SK-N-MC (cell line): ENCODE measurements around the gene ARHGEF6.

ENCODE experiments used
- DNase-seq: peaks from one replicate; pipeline ENCODE4 v3.0.0-alpha.2; 2011; ENCODE audit warnings: low read depth, low spot score
- H3K27ac ChIP-seq: fragments of 200-600 bp; sonication (generic); 2 replicates; pipeline ENCODE4 v1.5.1; 2016; ENCODE audit warnings: mixed run types
- H3K36me3 ChIP-seq: fragments of 200-600 bp; sonication (generic); 2 replicates; pipeline ENCODE4 v1.6.1; 2017; ENCODE audit warnings: antibody characterized with exemption, low read length, mixed read lengths; ENCODE audit not compliant: insufficient read depth
- H3K4me3 ChIP-seq: fragments of 200-600 bp; sonication (generic); 2 replicates; pipeline ENCODE4 v1.5.1; 2016
- H3K9ac ChIP-seq: fragments of 200-600 bp; sonication (generic); 2 replicates; pipeline ENCODE4 v1.8.0; 2017; ENCODE audit warnings: mixed run types, mixed read lengths; ENCODE audit not compliant: insufficient read length
- H3K9me3 ChIP-seq: fragments of 200-600 bp; sonication (generic); 2 replicates; pipeline ENCODE4 v1.6.1; 2017; ENCODE audit warnings: low read depth, mild to moderate bottlenecking, antibody characterized with exemption, low read length, moderate library complexity, mixed read lengths
- EZH2 ChIP-seq: fragments of 200-600 bp; sonication (generic); IDR thresholded peaks from one replicate; pipeline ENCODE4 v1.6.1; 2017; ENCODE audit warnings: antibody characterized with exemption
- FOXP2 ChIP-seq: optimal IDR thresholded peaks from 2 replicates; pipeline ENCODE3; 2011; ENCODE audit warnings: mild to moderate bottlenecking, moderate library complexity; ENCODE audit not compliant: insufficient read depth; ENCODE audit errors: extremely low read length, control extremely low read depth
- POLR2AphosphoS5 ChIP-seq: IDR thresholded peaks from 2 replicates; pipeline ENCODE4 v1.6.1; 2012; ENCODE audit warnings: mild to moderate bottlenecking, low read depth, low read length, borderline replicate concordance

The ARHGEF6 gene

GRCh38 chrX:136725441-136726104, 55.2 kb downstream of the ARHGEF6 start:
- no peak for DNase-seq
- Histone ChIP-seq H3K9me3 (no peaks in the 10 kb centered on the region), H3K9ac (no peak overlapping the region), H3K27ac (no peak overlapping the region), H3K4me3 (no peak overlapping the region), H3K36me3 (no peaks in the 10 kb centered on the region)
- TF ChIP-seq FOXP2 (no peak), EZH2 (no peak), POLR2AphosphoS5 (no peak)

DNA sequence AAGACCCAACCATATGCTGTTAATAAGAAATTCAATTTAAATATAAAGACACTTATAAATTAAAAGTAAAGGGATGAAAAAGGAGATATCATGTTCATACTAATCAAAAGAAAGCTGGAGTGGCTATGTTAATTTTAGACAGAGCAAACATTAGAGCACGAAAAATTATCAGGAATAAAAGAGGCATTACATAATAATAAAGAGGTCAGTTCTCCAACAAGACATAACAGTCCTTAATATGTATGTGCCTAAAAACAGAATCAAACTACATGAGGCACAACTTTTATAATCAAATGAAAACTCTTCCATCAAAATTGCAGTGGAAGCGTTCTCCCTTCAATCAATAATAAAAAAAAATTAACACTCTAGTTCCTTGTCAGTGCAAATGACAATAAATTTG, 62.6 kb downstream of the ARHGEF6 start:
- Histone ChIP-seq H3K27ac (no peak overlapping the region), H3K9me3 (no peaks in the 10 kb centered on the region), H3K4me3 (no peak overlapping the region), H3K36me3 (no peaks in the 10 kb centered on the region), H3K9ac (no peak overlapping the region)
- no peak for TF ChIP-seq POLR2AphosphoS5
- TF ChIP-seq EZH2 = no peak
- no peak for TF ChIP-seq FOXP2
- DNase-seq = no peak

GRCh38 chrX:136714626-136715599, 65.8 kb downstream of the ARHGEF6 start:
- Histone ChIP-seq H3K9ac (no peak overlapping the region), H3K9me3 (no peaks in the 10 kb centered on the region), H3K4me3 (no peak overlapping the region), H3K27ac (peak overlapping the region; percentile 66), H3K36me3 (no peaks in the 10 kb centered on the region)
- TF ChIP-seq EZH2 (no peak), FOXP2 (no peak), POLR2AphosphoS5 (no peak)
- no peak for DNase-seq

- H3K4me3 ChIP-seq = no peak overlapping the region
- DNase-seq = no peak
- H3K27ac ChIP-seq = peak overlapping the region; percentile 60; the same call in 1 of the 2 replicates
- H3K9ac ChIP-seq = no peak overlapping the region
- H3K36me3 ChIP-seq = no peaks in the 10 kb centered on the region
- no peak for TF ChIP-seq FOXP2
- TF ChIP-seq POLR2AphosphoS5 = no peak
- no peak for TF ChIP-seq EZH2
- H3K9me3 ChIP-seq = no peaks in the 10 kb centered on the region
Observed at GRCh38 chrX:136712650-136713310, 68.0 kb downstream of the ARHGEF6 start.

DNA sequence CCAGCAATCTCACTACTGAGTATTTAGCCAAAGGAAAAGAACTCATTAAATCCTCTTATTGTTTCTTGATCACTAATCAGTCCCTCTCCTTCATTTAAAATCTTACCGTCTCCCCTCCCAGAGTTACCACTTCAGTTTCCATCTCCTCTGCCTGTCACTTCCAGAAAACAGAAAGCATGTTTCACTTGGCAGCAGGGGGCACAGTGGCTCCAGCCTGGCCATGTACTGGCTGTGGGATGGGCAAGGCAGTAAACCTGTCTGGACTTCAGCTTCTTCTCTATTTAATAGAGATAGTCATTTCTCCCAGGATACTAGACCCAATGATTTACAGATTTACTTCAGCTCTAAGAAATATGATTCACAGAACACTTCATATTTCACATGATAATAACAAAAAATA, 69.6 kb downstream of the ARHGEF6 start:
- no peak overlapping the region for H3K4me3 ChIP-seq
- TF ChIP-seq POLR2AphosphoS5 = no peak
- no peak for TF ChIP-seq FOXP2
- no peak for TF ChIP-seq EZH2
- no peak overlapping the region for H3K9ac ChIP-seq
- H3K27ac ChIP-seq = no peak overlapping the region
- H3K9me3 ChIP-seq = no peaks in the 10 kb centered on the region
- peaks cover 3% of the 10 kb centered on the region; the same call in 1 of the 2 replicates for H3K36me3 ChIP-seq
- DNase-seq = no peak

DNA sequence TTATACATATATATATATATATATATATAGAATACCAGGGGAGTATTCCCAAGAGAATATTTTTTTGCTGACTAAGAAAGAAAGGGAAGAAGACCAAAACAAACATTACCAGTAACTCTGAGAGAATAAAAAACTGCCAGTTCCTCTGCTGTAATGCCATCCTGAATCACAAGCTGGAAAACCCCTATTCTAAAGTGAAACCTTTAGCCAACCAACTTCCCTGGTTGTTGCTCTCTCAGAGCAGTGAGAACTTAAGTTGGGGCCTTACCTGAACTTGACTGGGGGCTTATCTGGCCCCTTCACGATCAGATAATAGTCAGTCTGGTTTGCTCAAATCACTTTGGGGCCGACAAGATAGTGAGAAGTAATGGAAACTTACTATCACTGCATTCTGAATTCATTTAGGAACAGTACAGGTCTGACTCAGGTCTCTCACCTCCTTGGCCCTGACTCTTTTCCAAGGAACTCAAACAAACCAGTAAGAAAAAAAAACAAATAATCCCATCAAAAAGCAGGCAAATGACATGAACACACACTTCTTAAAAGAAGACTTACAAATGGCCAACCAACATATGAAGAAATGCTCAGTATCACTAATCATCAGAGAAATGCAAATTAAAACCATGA, 70.3 kb downstream of the ARHGEF6 start:
- TF ChIP-seq POLR2AphosphoS5 (no peak), FOXP2 (no peak), EZH2 (no peak)
- H3K36me3 ChIP-seq = peaks cover 3% of the 10 kb centered on the region; the same call in 1 of the 2 replicates
- H3K9me3 ChIP-seq = no peaks in the 10 kb centered on the region
- DNase-seq = no peak
- H3K9ac ChIP-seq = no peak overlapping the region
- no peak overlapping the region for H3K27ac ChIP-seq
- H3K4me3 ChIP-seq = no peak overlapping the region

- Histone ChIP-seq H3K9me3 (no peaks in the 10 kb centered on the region), H3K27ac (no peak overlapping the region), H3K4me3 (no peak overlapping the region), H3K9ac (no peak overlapping the region), H3K36me3 (peaks cover 3% of the 10 kb centered on the region; the same call in 1 of the 2 replicates)
- no peak for TF ChIP-seq FOXP2
- TF ChIP-seq EZH2 = no peak
- no peak for TF ChIP-seq POLR2AphosphoS5
- no peak for DNase-seq
Observed at GRCh38 chrX:136708348-136708747, 72.4 kb downstream of the ARHGEF6 start.

DNA sequence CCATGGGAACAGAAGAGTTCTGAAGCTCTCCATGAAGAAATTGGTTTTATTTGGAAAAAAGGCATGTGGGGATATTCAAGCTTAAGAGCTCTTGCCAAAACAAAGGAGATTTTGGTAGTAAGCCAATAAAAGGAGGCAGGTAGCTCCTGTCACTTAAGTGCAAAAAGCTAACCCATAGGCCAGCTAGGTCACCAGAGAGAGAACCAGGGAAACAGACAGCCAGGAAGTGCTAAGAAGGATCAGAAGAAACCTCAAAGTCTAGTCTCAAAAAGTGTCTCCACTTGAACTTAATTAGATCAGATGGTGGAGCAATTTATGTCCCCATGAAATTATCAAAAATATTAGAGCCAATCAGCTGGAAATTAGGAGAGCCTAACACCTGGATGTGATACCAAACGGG, 83.6 kb downstream of the ARHGEF6 start:
- no peak overlapping the region for H3K4me3 ChIP-seq
- H3K9me3 ChIP-seq = no peaks in the 10 kb centered on the region; the same call in 1 of the 2 replicates
- H3K9ac ChIP-seq = no peak overlapping the region
- TF ChIP-seq FOXP2 (no peak), POLR2AphosphoS5 (no peak), EZH2 (no peak)
- H3K36me3 ChIP-seq = no peaks in the 10 kb centered on the region
- no peak overlapping the region for H3K27ac ChIP-seq
- DNase-seq = no peak
